ENCODE measurements around the gene CDC42EP5. TPM values are rescaled to one million over a fixed set of nuclear protein-coding genes. Genes with fewer than 3 reads are reported as not detected.
"Not testable (repeated sequence)": the region's sequence is repeated elsewhere in the genome, so short reads cannot be mapped to it uniquely, and the experiment has no call there.

CDC42EP5 gene
- total RNA-seq, 1 donor from 2014 or later, result not detected

DNA sequence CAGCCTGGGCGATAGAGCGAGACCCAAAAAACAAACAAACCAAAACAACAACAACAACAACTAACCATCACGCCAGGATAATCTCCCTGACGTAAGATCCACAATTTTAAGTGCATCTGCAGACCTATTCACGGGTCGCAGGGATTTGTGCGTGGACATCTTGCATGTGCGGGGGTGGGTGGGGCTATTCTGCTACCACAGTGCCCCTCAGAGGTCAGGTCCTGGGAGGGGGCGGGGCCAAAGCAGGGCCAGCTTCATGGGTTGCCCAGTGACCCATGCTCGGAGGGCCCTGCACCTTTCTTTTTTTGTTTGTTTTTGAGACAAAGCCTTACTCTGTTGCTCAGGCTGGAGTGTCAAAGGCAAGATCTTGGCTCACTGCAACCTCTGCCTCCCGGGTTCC is 2.6 kb upstream of the CDC42EP5 start:
- no peak for TF ChIP-seq CTCF (IDR thresholded peaks at IDR 0.05; ENCODE audit: partially characterized antibody, unreplicated experiment)
- H3K4me3 Mint-ChIP-seq (ENCODE audit: unreplicated experiment), result no peak overlapping the region
- no peaks in the 10 kb centered on the region for H3K9me3 Mint-ChIP-seq (ENCODE audit: unreplicated experiment)
- H3K36me3 Mint-ChIP-seq (ENCODE audit: unreplicated experiment), result no peaks in the 10 kb centered on the region
- no peaks in the 10 kb centered on the region for H3K4me1 Mint-ChIP-seq (ENCODE audit: low read depth, unreplicated experiment)
- peaks cover 9% of the 10 kb centered on the region for H3K27me3 Mint-ChIP-seq (ENCODE audit: unreplicated experiment)
- no peak for DNase-seq
- H3K27ac Mint-ChIP-seq (ENCODE audit: unreplicated experiment), result no peak overlapping the region

DNA sequence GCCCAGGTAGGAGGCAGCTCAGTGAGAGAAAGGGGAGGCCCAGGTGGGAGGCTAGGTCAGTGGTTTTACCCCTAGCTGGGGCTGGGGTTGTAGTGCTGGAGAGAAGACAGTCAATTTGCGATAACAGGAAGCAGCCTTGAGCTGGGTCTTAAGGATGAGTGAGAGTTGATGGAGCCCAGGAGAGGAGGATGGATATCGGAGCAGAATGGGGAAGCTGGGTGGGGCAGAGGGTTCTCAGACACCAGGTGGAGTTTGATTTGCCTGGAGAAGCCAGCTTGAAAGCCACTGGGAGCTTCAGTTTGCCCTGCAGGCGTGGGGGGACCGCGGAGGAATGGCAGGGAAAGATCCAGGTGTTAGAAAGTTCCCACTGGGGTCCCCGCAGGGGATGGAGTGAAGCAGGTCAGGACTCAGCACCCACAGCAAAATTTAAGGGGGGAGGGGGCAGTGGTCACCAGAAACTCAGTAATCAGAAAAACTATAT is 836 bp upstream of the CDC42EP5 start:
- Mint-ChIP-seq H3K27ac (ENCODE audit: unreplicated experiment) (no peak overlapping the region), H3K27me3 (ENCODE audit: unreplicated experiment) (peaks cover 14% of the 10 kb centered on the region), H3K36me3 (ENCODE audit: unreplicated experiment) (no peaks in the 10 kb centered on the region), H3K4me3 (ENCODE audit: unreplicated experiment) (no peak overlapping the region), H3K4me1 (ENCODE audit: low read depth, unreplicated experiment) (no peaks in the 10 kb centered on the region), H3K9me3 (ENCODE audit: unreplicated experiment) (no peaks in the 10 kb centered on the region)
- no peak for TF ChIP-seq CTCF (IDR thresholded peaks at IDR 0.05; ENCODE audit: partially characterized antibody, unreplicated experiment)
- DNase-seq, result no peak

- Mint-ChIP-seq H3K27ac (ENCODE audit: unreplicated experiment) (no peak overlapping the region), H3K4me1 (ENCODE audit: low read depth, unreplicated experiment) (no peaks in the 10 kb centered on the region), H3K9me3 (ENCODE audit: unreplicated experiment) (peaks cover 2% of the 10 kb centered on the region), H3K4me3 (ENCODE audit: unreplicated experiment) (peak overlapping the region; percentile 54), H3K36me3 (ENCODE audit: unreplicated experiment) (no peaks in the 10 kb centered on the region), H3K27me3 (ENCODE audit: unreplicated experiment) (peaks cover 18% of the 10 kb centered on the region)
- TF ChIP-seq CTCF (IDR thresholded peaks at IDR 0.05; ENCODE audit: partially characterized antibody, unreplicated experiment), result no peak
- no peak for DNase-seq
These were observed 1.9 kb downstream of the CDC42EP5 start for GRCh38 chr19:54470991-54471782.

DNA sequence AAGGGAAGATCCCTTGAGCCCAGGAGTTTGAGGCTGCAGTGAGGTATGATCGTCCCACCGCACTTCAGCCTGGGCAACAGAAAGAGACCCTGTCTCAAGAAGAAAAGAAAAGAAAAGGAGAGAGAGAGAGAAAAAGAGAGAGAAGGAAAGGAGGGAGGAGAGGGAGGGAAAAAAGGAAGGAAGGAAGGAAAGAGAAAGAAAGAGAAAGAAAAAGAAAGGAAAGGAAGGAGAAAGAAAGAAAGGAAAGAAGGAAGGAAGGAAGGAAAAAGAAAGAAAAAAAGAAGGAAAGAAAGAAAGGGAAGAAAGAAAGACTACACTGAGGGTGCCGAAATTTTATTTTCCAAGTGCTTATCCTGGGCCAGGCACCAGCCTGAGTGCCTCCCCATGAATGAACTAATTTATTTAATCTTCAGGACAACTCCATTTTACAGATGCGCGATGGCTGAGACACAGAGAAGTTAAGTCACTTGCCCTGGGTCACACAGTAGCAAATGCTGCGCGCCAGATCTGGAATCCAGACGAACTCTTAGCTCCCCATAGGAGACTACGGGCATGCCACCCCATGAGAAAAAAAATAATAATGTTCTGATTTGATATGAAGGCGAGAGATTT is 2.7 kb downstream of the CDC42EP5 start:
- Mint-ChIP-seq H3K9me3 (ENCODE audit: unreplicated experiment) (peaks cover 2% of the 10 kb centered on the region), H3K4me3 (ENCODE audit: unreplicated experiment) (peak overlapping the region; percentile 54), H3K27ac (ENCODE audit: unreplicated experiment) (no peak overlapping the region), H3K36me3 (ENCODE audit: unreplicated experiment) (no peaks in the 10 kb centered on the region), H3K27me3 (ENCODE audit: unreplicated experiment) (peaks cover 18% of the 10 kb centered on the region), H3K4me1 (ENCODE audit: low read depth, unreplicated experiment) (no peaks in the 10 kb centered on the region)
- no peak for DNase-seq
- no peak for TF ChIP-seq CTCF (IDR thresholded peaks at IDR 0.05; ENCODE audit: partially characterized antibody, unreplicated experiment)

- H3K27me3 Mint-ChIP-seq (ENCODE audit: unreplicated experiment), result peaks cover 16% of the 10 kb centered on the region
- no peak for DNase-seq
- no peak overlapping the region for H3K4me3 Mint-ChIP-seq (ENCODE audit: unreplicated experiment)
- H3K27ac Mint-ChIP-seq (ENCODE audit: unreplicated experiment), result no peak overlapping the region
- H3K9me3 Mint-ChIP-seq (ENCODE audit: unreplicated experiment), result peaks cover 2% of the 10 kb centered on the region
- H3K36me3 Mint-ChIP-seq (ENCODE audit: unreplicated experiment), result no peaks in the 10 kb centered on the region
- no peaks in the 10 kb centered on the region for H3K4me1 Mint-ChIP-seq (ENCODE audit: low read depth, unreplicated experiment)
- no peak for TF ChIP-seq CTCF (IDR thresholded peaks at IDR 0.05; ENCODE audit: partially characterized antibody, unreplicated experiment)
These were observed 3.6 kb downstream of the CDC42EP5 start for GRCh38 chr19:54469496-54469934.

GRCh38 chr19:54466110-54466480 is 7.0 kb downstream of the CDC42EP5 start:
- peaks cover 17% of the 10 kb centered on the region for H3K27me3 Mint-ChIP-seq (ENCODE audit: unreplicated experiment)

More at GRCh38 chr19:54466110-54466480, 7.0 kb downstream of the CDC42EP5 start:
- Mint-ChIP-seq H3K4me3 (ENCODE audit: unreplicated experiment) (peak overlapping the region; percentile 63), H3K9me3 (ENCODE audit: unreplicated experiment) (peaks cover 16% of the 10 kb centered on the region)
- DNase-seq; H3K36me3 Mint-ChIP-seq (ENCODE audit: unreplicated experiment); H3K27ac Mint-ChIP-seq (ENCODE audit: unreplicated experiment); H3K4me1 Mint-ChIP-seq (ENCODE audit: low read depth, unreplicated experiment): not testable (repeated sequence)
